ENCODE measurements around the gene ETV5. TPM values are rescaled to one million over a fixed set of nuclear protein-coding genes. Genes with fewer than 3 reads are reported as not detected.

Gene ETV5
- total and polyA plus RNA-seq, 9 of the 15 experiments (the other 6 are each of a cell fraction or from before 2014, with no cell fraction given) = 9.2 to 25.9 (median 15.9) TPM

GRCh38 chr3:186014866-186015265 is 94.0 kb downstream of the ETV5 start:
- no peak overlapping the region for H3K4me3 ChIP-seq
- intact Hi-C loops (cut with micrococcal nuclease) (no loop called here), in situ Hi-C loops (cut with MboI) (no loop called here)
- ChIA-PET CTCF (ENCODE audit: low intra/inter-chr PET ratio) (no interaction called here), POLR2A (interaction anchor here (0.6 kb wide), 1 partner anchor 182 kb away, joined by 4 read pairs; no protein-coding TSS in a partner anchor)
- H3K9ac ChIP-seq (ENCODE audit: insufficient read depth in 1 of 2, low read depth in 2 of 2, low read length in 2 of 2) = no peak overlapping the region
- no TSS peak for BruUV-seq (replicated peaks)
- H4K20me1 ChIP-seq (replicated peaks; ENCODE audit: control insufficient read depth, insufficient read depth, low read length) = no peaks in the 10 kb centered on the region
- H3K36me3 ChIP-seq (ENCODE audit: control insufficient read depth, insufficient read depth, low read length) = no peaks in the 10 kb centered on the region
- WGBS (ENCODE audit: insufficient coverage, low coverage, missing lambda C conversion rate) = 0% methylated on average over 3 of the region's 3 CpGs
- TF ChIP-seq CHCHD3 (CRISPR knock-in tag; IDR thresholded peaks at IDR 0.05) (no peak), MAZ (CRISPR knock-in tag; conservative IDR thresholded peaks at IDR 0.05 in 1 of 2, IDR thresholded peaks at IDR 0.05 in 1 of 2) (no peak)
- peaks cover 17 to 41% of the 10 kb centered on the region in 2 experiments for H3K27me3 ChIP-seq (ENCODE audit: control insufficient read depth in 2 of 2, insufficient read depth in 2 of 2, low read length in 2 of 2)
- DNase-seq (ENCODE audit: extremely low read depth in 1 of 4, low spot score in 3 of 4) (no peak), FAIRE-seq (no peak), ATAC-seq (no peak)
- H3K9me1 ChIP-seq (ENCODE audit: control insufficient read depth, insufficient read depth, low read length) = no peaks in the 10 kb centered on the region
- H3K9me3 ChIP-seq (replicated peaks; ENCODE audit: control insufficient read depth, insufficient read depth, low read depth, low read length) = no peaks in the 10 kb centered on the region
- no peak overlapping the region for H3K27ac ChIP-seq (ENCODE audit: extremely low read depth, low read depth, low read length)
- H2AFZ ChIP-seq (ENCODE audit: low read depth, low read length) = no peak overlapping the region
- H3K4me2 ChIP-seq (ENCODE audit: insufficient read depth, low read length) = no peak overlapping the region
- H3K4me1 ChIP-seq (replicated peaks in 1 of 2; ENCODE audit: control insufficient read depth in 2 of 2, insufficient read depth in 2 of 2, low read length in 2 of 2) = no peaks in the 10 kb centered on the region
- H3K79me2 ChIP-seq (ENCODE audit: control insufficient read depth, insufficient read depth, low read length) = no peaks in the 10 kb centered on the region

GRCh38 chr3:186013312-186013711 is 95.6 kb downstream of the ETV5 start:
- no peaks in the 10 kb centered on the region for H3K4me1 ChIP-seq (replicated peaks in 1 of 2; ENCODE audit: control insufficient read depth in 2 of 2, insufficient read depth in 2 of 2, low read length in 2 of 2)
- ChIA-PET POLR2A (no interaction called here), CTCF (ENCODE audit: low intra/inter-chr PET ratio) (no interaction called here)
- H3K27me3 ChIP-seq (ENCODE audit: control insufficient read depth in 2 of 2, insufficient read depth in 2 of 2, low read length in 2 of 2) = peaks cover 20 to 43% of the 10 kb centered on the region in 2 experiments
- H2AFZ ChIP-seq (ENCODE audit: low read depth, low read length) = no peak overlapping the region
- WGBS (ENCODE audit: insufficient coverage, low coverage, missing lambda C conversion rate) = 0% methylated on average over 7 of the region's 7 CpGs
- no peak overlapping the region for H3K9ac ChIP-seq (ENCODE audit: insufficient read depth in 1 of 2, low read depth in 2 of 2, low read length in 2 of 2)
- intact Hi-C loops (cut with micrococcal nuclease) (no loop called here), in situ Hi-C loops (cut with MboI) (no loop called here)
- H3K9me1 ChIP-seq (ENCODE audit: control insufficient read depth, insufficient read depth, low read length) = no peaks in the 10 kb centered on the region
- DNase-seq (ENCODE audit: extremely low read depth in 1 of 4, low spot score in 3 of 4) (no peak), ATAC-seq (no peak), FAIRE-seq (no peak)
- H3K36me3 ChIP-seq (ENCODE audit: control insufficient read depth, insufficient read depth, low read length) = no peaks in the 10 kb centered on the region
- no peak overlapping the region for H3K27ac ChIP-seq (ENCODE audit: extremely low read depth, low read depth, low read length)
- no peak overlapping the region for H3K4me3 ChIP-seq
- no TSS peak for BruUV-seq (replicated peaks)
- no peaks in the 10 kb centered on the region for H3K9me3 ChIP-seq (replicated peaks; ENCODE audit: control insufficient read depth, insufficient read depth, low read depth, low read length)
- no peaks in the 10 kb centered on the region for H3K79me2 ChIP-seq (ENCODE audit: control insufficient read depth, insufficient read depth, low read length)
- no peak overlapping the region for H3K4me2 ChIP-seq (ENCODE audit: insufficient read depth, low read length)
- no peaks in the 10 kb centered on the region for H4K20me1 ChIP-seq (replicated peaks; ENCODE audit: control insufficient read depth, insufficient read depth, low read length)
- TF ChIP-seq ZNF76 (CRISPR knock-in tag; IDR thresholded peaks at IDR 0.05; ENCODE audit: borderline replicate concordance) = no peak
- TF ChIP-seq ZNF140 (CRISPR knock-in tag; IDR thresholded peaks at IDR 0.05) = no peak
- TF ChIP-seq HNRNPLL (IDR thresholded peaks at IDR 0.05; ENCODE audit: low read depth, low read length, poor library complexity, severe bottlenecking) = no peak
- no peak for TF ChIP-seq ZNF75A (CRISPR knock-in tag; IDR thresholded peaks at IDR 0.05)
- no peak for TF ChIP-seq FOXM1 (IDR thresholded peaks at IDR 0.05; ENCODE audit: low read depth)
- TF ChIP-seq FOXM1 (CRISPR knock-in tag; IDR thresholded peaks at IDR 0.05; ENCODE audit: low read depth) = no peak
- TF ChIP-seq GATA2 (CRISPR knock-in tag; IDR thresholded peaks at IDR 0.05) = no peak
- TF ChIP-seq KDM1A (IDR thresholded peaks at IDR 0.05) = no peak
- no peak for TF ChIP-seq ZNF431 (CRISPR knock-in tag; IDR thresholded peaks at IDR 0.05)
- TF ChIP-seq BMI1 (IDR thresholded peaks at IDR 0.05; ENCODE audit: low read length) = no peak
- TF ChIP-seq RNF2 (IDR thresholded peaks at IDR 0.05) = no peak
- TF ChIP-seq ZNF696 (CRISPR knock-in tag; conservative IDR thresholded peaks at IDR 0.05) = no peak
- no peak for TF ChIP-seq ZNF274 (IDR thresholded peaks at IDR 0.05; ENCODE audit: borderline replicate concordance, low read depth, low read length)
- no peak for TF ChIP-seq NFIX (CRISPR knock-in tag; IDR thresholded peaks at IDR 0.05; ENCODE audit: low read depth)
- no peak for TF ChIP-seq SMAD2 (IDR thresholded peaks at IDR 0.05; ENCODE audit: low read depth, low read length)
- no peak for TF ChIP-seq TOE1 (IDR thresholded peaks at IDR 0.05; ENCODE audit: borderline replicate concordance)
- no peak for TF ChIP-seq TOE1 (CRISPR knock-in tag; IDR thresholded peaks at IDR 0.05; ENCODE audit: borderline replicate concordance, low read depth)
- no peak for TF ChIP-seq ZZZ3 (IDR thresholded peaks at IDR 0.05)
- no peak for TF ChIP-seq DMBX1 (CRISPR knock-in tag; IDR thresholded peaks at IDR 0.05; ENCODE audit: borderline replicate concordance)

All from K562 (cell line).